NCI-H2196 (cell line): Measurements from ENCODE around the gene CELF1.

Experiments
- DNase-seq: peaks from one replicate; lab custom pipeline; 2025; ENCODE audit not compliant: unreplicated experiment; lab: John Stamatoyannopoulos, UW

Gene CELF1

GRCh38 chr11:47552566-47553405 lies at the start of gene CELF1:
TSS of gene CELF1 (minus strand) at chr11:47553132. CDS start at chr11:47499523, 53,609 bp downstream.
- DNase-seq = peak; percentile 95

GRCh38 chr11:47599902-47600301 lies 47.0 kb upstream of the CELF1 start:
- DNase-seq = peak; percentile 40

- DNase-seq = no peak
These were observed 43.0 kb upstream of the CELF1 start for GRCh38 chr11:47595967-47596366.

GRCh38 chr11:47595029-47595428 lies 42.1 kb upstream of the CELF1 start:
- DNase-seq = no peak

- DNase-seq = no peak
These were observed 41.3 kb upstream of the CELF1 start, which contains the start of gene C1QTNF4 for GRCh38 chr11:47593934-47594855. TSS of gene C1QTNF4 (minus strand) at chr11:47594411. CDS start at chr11:47590810, 3,601 bp downstream.

- DNase-seq = no peak
These were observed 40.6 kb upstream of the CELF1 start for GRCh38 chr11:47593492-47593933.

- no peak for DNase-seq
These were observed 40.0 kb upstream of the CELF1 start for GRCh38 chr11:47592970-47593369.

- DNase-seq = no peak
These were observed 39.3 kb upstream of the CELF1 start for GRCh38 chr11:47592251-47592650.

GRCh38 chr11:47591764-47592163 lies 38.8 kb upstream of the CELF1 start:
- DNase-seq = no peak

GRCh38 chr11:47589977-47590861 lies 37.3 kb upstream of the CELF1 start:
- no peak for DNase-seq

- DNase-seq = no peak
These were observed 36.6 kb upstream of the CELF1 start for GRCh38 chr11:47589584-47589976.

- no peak for DNase-seq
These were observed 36.2 kb upstream of the CELF1 start for GRCh38 chr11:47589118-47589517.

- DNase-seq = no peak
These were observed 34.9 kb upstream of the CELF1 start for GRCh38 chr11:47587723-47588326.

- no peak for DNase-seq
These were observed 34.2 kb upstream of the CELF1 start for GRCh38 chr11:47587039-47587716.

GRCh38 chr11:47586098-47586855 lies 33.3 kb upstream of the CELF1 start, which contains the start of gene FAM180B:
TSS of gene FAM180B (plus strand) at chr11:47586678. CDS start at chr11:47586769, 91 bp downstream.
- no peak for DNase-seq

GRCh38 chr11:47583844-47584243 lies 30.9 kb upstream of the CELF1 start:
- DNase-seq = no peak

- peak; percentile 91 for DNase-seq
These were observed 25.9 kb upstream of the CELF1 start, which contains the start of the genes KBTBD4 and NDUFS3 for GRCh38 chr11:47578524-47579494. TSS of gene KBTBD4 (minus strand) at chr11:47578970. CDS start at chr11:47578951, 19 bp downstream. TSS of gene NDUFS3 (plus strand) at chr11:47579074. CDS start at chr11:47579092, 18 bp downstream.
